Stimulated activated CD4-positive, alpha-beta T cell treated with anti-CD3 and anti-CD28 coated beads, Interleukin-12 subunit alpha, Interleukin-12 subunit beta, amount 100 ng/mL, for 48 hours (primary cell): ENCODE results near the gene OXSR1.
"Not testable (repeated sequence)": the region's sequence is repeated elsewhere in the genome, so short reads cannot be mapped to it uniquely, and the experiment has no call there.

Experiments used
- DNase-seq, 3 donors: peaks; one replicate each; pipeline ENCODE4 v3.0.0-alpha.2; 2020; ENCODE audit warnings: low read depth in 2 of 3, low spot score in 1 of 3

Gene OXSR1

DNA sequence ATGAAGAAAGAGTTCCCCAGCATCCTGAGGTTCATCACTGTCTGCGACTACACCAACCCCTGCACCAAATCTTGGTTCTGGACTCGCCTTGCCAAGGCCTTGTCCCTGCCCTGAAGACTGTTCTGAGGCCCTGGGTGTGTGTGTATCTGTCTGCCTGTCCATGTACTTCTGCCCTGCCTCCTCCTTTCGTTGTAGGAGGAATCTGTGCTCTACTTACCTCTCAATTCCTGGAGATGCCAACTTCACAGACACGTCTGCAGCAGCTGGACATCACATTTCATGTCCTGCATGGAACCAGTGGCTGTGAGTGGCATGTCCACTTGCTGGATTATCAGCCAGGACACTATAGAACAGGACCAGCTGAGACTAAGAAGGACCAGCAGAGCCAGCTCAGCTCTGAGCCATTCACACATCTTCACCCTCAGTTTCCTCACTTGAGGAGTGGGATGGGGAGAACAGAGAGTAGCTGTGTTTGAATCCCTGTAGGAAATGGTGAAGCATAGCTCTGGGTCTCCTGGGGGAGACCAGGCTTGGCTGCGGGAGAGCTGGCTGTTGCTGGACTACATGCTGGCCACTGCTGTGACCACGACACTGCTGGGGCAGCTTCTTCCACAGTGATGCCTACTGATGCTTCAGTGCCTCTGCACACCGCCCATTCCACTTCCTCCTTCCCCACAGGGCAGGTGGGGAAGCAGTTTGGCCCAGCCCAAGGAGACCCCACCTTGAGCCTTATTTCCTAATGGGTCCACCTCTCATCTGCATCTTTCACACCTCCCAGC is 24.0 kb upstream of the OXSR1 start:
- DNase-seq = no peak

DNA sequence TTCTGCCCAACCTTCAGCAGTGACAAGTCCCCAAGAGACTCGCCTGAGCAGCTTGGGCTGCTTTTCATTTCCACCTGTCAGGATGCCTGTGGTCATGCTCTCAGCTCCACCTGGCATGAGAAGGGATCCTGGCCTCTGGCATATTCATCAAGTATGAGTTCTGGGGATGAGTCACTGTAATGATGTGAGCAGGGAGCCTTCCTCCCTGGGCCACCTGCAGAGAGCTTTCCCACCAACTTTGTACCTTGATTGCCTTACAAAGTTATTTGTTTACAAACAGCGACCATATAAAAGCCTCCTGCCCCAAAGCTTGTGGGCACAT is 23.4 kb upstream of the OXSR1 start:
- DNase-seq = no peak

DNA sequence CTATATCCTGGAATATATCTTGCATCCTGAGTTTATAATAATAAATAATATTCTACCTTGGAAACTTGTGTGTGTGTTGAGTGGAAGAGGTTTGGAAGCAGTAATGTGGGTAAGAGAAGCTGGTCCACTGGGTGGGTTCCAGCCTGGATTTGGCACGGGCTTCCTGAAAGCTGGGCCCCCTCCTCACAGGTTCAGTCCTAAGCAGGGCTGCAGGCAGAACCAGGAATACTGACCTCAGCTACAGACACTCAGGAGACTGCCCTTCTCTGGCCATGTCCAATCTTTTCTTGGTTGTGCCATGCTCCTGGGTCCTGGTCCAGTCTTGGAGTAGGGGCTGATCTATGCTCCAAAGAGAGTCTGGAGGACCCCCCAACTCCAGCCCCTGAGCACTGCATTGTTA is 22.4 kb upstream of the OXSR1 start:
- no peak for DNase-seq

DNA sequence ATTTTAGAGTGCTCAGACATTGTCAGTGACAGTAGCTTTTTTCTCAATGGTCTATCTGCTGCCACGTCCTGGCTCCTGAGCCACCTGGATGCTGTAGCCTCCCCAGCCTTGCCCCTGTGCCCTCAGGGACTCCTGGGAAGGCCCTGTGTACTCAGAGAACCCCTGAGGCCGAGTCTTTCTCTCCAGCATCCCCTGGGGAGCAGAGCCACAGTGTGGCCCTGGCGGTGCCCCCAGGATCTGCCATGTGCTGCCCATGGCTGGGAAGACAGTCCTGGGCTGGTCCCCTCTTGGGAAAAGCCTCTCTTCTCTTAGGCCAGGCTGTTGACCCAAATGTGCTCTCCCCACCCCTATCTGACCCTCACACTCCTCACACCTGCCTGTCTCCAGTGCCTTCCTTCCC is 21.8 kb upstream of the OXSR1 start:
- no peak for DNase-seq

DNA sequence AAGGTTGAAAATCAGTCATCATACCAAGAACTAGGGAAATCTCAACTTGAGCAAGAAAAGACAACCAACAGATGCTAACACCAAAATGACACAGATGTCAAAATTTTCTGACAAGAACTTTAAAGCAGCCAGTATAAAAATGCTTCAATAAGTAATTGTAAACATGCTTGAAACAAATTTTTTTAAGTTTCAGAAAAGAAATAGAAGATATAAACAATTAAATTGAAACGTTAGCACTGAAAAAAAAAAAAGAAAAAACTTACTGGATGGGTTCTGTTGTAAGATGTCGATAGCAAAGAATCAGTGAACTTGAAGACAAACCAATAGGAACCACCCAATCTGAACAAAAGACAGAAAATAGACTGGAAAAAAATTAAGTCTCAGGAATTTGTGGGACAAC is 18.8 kb upstream of the OXSR1 start:
- no peak for DNase-seq

DNA sequence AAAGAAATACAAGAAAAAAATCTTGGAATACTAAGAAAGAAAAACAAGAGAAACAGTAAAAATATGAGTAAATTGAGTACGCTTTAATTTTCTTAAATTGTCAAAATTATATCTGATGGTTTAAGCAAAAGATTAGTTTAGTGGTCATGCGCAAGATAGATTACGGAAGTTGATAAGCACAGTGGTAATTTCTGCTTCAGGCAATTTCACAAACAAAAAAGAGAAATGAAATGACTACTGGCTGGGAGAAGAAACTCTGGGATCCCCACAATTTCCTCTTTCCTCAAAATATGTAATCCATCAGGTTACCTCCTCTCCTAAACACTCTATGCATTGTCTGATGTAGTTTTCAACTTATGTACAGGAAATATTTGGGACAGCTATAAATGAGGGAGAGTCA is 17.9 kb upstream of the OXSR1 start:
- DNase-seq = no peak

DNA sequence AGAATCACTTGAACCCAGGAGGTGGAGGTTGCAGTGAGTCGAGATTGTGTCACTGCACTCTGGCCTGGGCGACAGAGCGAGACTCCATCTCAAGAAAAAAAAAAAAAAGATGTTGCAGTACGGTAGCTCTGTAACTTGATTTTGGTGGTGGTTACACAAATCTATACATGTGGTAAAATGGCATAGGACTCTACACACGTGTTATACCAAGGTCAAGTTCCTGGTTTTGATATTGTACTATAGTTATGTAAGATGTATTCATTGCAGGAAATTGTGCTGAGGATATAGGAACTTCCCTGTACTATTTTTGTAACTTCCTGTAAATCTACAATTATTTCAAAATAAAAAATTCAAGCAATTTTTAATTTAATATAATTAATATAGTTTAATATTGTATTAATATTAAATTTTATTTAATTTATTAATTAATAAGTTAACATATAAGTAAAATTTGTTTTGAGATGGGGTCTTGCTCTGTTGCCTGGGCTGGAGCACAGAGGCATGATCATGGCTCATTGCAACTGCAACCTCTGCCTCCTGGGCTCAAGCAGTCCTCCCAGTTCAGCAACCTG is 16.9 kb upstream of the OXSR1 start:
- no peak for DNase-seq

DNA sequence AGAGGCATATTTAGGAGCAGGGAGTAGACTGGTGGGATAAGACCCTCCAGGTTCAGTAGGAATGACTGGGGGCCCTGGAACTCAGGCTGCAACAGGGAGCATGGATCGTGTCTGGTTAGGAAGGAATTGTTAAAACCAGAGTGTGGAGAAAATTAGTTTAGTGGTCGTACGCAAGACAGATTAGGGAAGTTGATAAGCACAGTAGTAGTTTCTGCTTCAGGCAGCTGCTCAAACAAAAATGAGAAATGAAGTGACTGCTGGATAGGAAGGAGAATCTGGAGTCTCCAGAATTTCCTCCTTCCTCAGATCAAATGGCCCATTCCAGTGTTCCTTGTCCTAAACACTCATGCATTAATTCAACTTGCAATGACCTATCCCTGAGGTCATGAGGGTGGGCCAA is 15.6 kb upstream of the OXSR1 start:
- DNase-seq = no peak

DNA sequence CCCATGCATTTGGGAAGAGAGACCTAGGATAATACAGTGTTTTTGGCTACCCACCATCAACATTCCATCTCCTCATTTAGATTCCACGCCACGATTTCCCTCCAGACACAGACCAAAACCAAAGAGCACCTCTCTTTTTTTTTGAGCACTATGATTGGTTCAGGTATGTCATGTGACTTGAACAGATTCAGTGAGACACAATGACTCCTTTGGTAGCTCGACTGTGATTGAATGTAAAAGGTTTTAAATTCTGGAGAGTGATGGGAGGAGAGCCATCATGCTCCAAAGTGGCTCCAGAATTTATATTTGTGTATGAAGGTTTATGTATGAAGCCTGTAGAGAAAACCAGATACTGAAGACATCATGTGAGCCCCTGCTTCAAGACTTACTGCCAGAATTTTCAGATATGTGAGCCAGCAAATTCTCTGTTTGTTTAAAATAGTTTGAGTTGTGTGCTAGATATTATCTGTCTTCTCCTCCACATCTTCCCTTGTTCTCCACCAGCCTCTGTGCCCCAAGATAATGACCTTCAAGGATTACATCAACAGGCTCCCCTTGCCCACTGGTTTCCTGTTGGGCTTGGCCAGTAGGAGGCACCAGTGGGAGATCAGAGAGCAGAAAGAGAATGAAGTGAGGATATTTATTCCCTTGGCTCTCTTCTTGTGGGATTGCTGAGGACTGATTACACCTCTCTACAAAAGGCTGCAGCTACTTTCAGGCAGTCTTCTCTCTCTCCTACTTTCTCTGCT is 14.4 kb upstream of the OXSR1 start:
- DNase-seq = no peak

DNA sequence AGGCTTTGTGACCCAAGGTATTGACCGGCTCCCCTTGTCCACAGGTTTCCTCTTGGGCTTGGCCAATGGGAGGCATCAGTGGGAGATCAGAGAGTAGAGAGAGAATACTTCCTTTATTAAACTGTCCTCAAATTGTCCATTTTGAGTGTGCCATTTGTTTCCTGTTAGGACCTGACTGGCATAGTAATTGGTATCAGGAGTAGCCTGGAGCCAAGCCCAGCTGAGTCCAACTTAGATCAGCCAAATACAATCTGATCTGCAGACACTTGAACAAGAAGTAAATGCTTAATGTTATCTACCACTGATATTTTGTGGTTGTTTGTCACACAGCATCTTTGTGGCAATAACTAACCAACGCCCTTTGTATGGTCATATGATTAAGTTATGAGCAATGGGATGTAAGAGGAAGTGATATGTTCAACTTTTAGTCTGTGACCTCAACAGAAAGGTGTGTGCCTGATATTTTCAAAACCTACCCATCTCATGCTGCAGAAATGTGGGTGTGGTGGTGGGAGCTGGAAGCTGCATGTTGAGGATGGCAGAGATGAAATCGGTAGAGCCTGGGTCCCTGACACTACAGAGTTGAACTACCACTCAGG is 13.6 kb upstream of the OXSR1 start:
- DNase-seq = no peak

DNA sequence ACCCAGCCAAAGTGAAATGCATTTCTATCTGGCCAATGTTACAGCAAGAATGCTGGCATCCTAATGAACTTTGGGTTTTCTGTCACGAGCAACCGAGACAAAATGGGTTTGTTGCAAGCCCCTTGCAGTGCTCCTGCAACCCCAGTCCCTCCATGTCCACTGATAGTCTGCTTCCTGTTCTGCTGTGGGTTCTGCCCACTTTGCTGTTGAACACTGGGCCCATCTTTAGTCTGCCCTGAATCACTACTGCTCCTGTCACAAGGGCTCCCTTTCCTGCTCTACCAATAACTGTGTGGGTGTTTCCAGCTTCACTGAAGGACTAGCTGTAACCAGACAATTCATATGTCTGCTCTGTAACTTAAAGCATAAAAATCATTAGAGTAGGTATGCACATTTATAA is 12.7 kb upstream of the OXSR1 start:
- DNase-seq = no peak

DNA sequence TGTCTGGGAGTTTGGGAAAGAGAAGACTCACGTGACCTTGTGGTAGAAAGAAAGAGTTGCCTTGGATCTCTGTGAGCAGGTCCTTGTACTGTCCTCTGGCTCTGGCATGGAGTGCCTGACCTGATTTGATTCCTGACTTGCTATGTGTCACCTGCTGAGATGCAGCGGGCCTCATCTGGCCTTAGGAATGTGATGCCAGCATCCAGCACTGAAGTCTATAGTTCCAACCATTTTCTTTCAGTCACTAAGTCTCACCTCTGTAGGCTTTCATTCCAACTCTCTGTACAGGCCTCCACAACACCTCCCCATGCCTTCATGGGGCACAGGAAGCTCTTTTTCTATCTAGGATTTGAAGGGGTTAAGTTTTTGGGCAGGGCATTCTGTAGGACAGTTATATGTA is 12.1 kb upstream of the OXSR1 start:
- no peak for DNase-seq

DNA sequence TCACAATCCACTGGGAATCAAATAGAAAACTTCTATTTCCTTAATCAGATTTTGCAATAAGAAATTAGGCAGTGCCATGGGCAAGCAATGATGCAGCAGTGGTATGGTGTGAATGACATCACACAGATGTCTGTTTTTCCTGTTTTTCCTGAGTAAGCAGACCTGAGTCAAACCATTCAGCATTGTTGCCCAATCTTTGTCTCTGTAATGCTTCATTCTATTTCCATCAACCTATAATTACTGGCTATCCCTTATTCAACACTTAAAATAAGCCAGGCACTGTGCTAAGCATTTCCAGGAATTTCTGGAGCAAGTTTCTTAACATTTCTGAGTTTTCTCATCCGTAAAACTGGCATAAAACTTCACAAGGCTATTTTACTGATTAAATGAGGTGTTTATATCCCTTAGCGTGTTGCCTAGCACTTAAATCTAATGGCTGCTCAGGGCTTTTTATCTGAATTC is 11.3 kb upstream of the OXSR1 start:
- no peak for DNase-seq

DNA sequence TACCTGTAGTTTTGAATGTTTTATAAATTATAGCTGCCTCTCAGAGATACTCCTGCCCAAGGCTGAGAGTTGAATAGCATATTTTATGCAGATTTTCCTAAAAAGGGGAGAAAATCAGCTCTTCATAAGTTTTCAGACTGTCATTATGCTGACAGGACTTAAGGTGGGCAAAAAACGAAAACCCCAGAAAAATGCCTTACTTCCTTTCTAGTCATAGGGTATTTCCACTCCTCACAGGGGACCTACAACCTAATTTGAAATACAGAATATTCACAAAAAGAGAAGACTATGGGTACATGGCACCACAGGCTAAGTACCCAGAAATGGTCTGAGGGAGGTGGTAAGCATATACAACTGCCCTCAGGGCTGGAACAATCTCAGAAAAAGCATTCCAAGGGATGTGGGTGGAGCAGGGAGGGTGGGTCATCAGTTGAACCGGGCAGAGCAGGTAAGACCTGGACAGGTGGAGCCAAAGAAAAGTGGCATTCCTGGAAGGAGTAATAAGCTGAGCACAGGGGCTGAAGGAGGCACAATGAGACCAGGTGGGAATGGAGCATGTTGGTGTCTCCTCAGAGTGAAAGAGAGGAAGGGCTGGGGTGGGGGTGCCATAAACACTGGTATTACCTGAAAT is 10.6 kb upstream of the OXSR1 start:
- DNase-seq = no peak

DNA sequence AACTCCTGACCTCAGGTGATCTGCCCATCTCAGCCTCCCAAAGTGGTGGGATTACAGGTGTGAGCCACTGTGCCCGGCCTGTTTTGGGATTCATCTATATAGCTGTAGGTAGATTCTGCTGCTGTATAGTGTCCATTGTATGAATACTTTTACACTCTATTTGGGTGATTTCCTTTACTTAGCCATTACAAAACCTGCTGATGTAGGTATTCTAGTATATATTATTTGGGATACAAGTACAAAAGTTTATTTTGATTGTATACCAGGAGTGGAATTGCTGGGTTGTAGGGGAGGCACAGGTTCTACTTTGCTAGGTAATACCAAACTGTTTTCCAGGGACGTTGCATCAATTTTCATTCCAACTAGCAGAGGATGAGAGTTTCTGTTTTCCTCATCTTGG is 9.5 kb upstream of the OXSR1 start:
- DNase-seq = no peak

DNA sequence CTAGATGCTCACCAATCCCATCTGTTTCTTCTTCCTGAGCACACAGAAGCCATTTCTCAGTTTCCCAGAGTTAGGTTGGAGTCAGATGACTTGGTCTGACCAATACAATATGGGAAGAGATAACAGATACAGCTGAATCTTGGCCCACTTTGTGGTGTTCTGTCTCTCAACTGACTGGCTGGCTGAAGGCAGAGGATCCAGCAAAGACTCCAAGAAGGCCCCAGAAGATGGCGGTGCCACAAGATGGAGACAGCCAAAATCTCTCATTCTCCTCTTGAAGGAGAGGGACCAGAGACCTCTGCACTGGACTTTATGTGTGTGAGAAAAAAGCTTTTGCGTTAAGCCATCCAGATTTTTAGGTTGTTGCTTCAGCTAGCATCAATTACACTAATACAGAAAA is 8.2 kb upstream of the OXSR1 start:
- DNase-seq = no peak

DNA sequence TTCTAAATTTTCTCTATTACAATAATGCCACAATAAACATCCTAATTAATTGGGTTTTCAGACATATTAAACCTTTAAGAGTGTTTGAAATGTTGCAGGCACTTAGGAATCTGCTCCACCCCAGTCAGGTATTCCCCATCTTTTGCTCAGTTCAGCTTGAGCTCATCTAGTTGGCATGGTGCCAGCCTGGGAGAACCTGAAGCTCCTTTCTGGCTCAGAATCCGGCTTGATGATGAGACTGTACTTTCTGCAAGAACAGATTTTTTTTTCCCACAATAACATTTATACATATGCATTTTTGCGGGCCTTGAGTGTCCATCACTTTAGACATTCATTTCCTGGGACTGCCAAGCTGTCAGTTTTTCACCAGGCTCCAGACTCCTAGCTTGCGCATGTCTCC is 7.7 kb upstream of the OXSR1 start:
- DNase-seq = no peak

DNA sequence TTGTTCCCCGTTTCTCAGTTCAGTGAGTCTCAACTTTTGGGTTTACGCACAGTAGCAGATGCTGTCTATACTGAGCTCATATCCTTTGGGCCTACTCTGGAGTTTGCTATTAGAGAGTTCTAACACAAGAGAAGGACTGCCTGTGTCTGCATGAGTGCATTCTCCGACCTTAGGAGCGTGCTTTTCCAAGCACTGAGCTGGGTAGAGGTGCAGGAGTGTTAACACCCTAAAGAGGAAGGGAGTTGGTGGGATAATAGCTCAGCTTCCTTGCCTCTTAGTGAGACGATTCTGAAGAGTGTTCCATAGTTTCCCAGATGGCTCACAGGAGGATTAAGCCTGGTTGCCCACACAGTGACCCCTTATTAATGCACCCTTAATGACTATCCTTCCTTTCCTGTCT is 6.9 kb upstream of the OXSR1 start:
- no peak for DNase-seq

DNA sequence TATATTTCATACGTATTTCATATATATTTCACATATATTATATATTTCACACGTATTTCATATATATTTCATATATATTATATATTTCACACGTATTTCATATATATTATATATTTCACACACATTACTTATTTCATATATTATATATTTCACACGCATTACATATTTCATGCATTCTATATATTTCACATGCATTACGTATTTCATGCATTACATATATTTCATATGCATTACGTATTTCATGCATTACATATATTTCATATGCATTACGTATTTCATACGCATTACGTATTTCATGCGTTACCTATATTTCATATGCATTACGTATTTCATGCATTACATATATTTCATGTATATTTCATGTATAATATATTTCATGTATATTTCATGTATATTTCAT is 4.6 kb upstream of the OXSR1 start:
- not testable (repeated sequence) for DNase-seq

DNA sequence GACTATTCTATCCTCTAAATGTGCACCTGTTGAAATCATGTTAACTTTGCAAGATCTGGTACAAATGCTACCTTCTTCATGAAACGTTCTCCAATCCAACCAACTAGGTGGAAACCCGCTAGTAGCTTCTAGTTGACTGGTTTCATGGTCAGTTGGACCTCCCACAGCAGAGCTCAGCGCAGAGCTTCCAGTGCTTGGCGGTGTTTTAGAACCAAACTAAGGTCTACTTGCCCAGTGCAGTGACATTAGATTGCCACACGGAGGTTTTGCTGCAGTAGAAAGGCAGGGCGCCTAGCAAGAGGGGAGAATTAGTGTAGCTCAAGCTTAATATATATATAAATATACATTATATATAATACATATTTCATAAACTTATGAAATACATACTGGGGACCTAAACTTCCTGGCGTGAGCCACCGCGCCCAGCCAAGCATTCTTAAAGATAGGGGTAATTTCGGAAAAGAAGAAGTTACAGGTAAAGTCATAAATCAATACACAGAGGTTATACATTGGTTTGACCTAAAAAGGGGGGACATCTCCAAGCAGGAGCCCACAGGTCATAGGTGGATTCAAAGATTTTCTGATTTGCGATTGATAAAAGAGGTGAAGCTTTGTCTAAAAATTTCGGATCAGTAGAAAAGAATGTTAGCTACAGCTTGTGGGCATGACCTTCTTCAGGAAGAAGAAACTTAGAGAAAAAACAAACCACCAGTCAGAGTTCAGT is 2.1 kb upstream of the OXSR1 start:
- no peak for DNase-seq
